Midbrain (tissue), 1 donor: ENCODE results near the gene ASCL5.
A peak's percentile ranks its signal among the peaks of the same experiment; 100 is the strongest.

ENCODE experiments used
- DNase-seq: peaks from one replicate; lab custom pipeline; 2025; lab: John Stamatoyannopoulos, UW

The ASCL5 gene

GRCh38 chr1:201085902-201086735 lies 40.9 kb downstream of the ASCL5 start:
- peak; percentile 37 for DNase-seq

GRCh38 chr1:201084295-201084694 lies 42.7 kb downstream of the ASCL5 start:
- no peak for DNase-seq

DNA sequence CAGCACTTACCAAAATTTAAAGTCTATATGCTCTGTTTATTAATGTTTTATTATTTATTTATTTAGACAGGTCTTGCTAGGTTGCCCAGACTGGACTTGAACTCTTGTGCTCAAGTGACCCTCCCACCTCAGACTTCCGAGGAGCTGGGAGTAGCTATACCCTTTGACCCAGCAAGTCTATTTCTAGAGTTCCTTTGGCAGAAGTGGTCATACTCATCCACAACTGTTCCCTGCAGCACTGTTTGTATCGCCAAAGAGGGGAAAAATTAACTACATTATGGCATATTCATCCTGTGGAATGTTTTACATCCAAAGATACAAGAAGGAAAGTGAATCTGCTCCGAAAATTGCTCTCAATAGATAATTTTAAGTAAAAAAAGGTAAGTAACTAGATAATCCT lies 43.2 kb downstream of the ASCL5 start:
- DNase-seq, result no peak

GRCh38 chr1:201080135-201080534 lies 46.8 kb downstream of the ASCL5 start:
- no peak for DNase-seq

- DNase-seq, result no peak
Observed at GRCh38 chr1:201077736-201078135, 49.2 kb downstream of the ASCL5 start.

- no peak for DNase-seq
Observed at GRCh38 chr1:201077116-201077515, 49.9 kb downstream of the ASCL5 start.

GRCh38 chr1:201076092-201076491 lies 50.9 kb downstream of the ASCL5 start:
- no peak for DNase-seq

GRCh38 chr1:201074018-201074417 lies 53.0 kb downstream of the ASCL5 start:
- no peak for DNase-seq

GRCh38 chr1:201072922-201073321 lies 54.1 kb downstream of the ASCL5 start:
- DNase-seq, result no peak

DNA sequence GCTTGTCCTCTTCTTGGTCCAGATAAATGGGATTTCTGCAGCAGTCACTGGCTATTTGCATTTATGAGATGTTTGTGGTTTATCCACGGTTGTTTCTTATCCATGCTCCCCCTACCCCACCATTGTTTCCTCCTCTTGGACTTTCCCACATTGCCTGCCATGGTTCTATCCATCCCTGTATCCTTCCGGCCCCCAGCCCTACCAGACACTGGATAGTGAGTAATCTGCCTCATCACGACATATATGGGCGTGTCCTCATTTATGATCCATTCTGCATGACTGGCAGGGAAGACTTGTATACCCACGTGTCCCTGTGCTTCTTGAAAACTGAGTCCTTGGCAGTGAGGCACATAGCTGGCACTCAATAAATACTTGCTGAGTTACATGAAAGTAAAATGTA lies 54.8 kb downstream of the ASCL5 start:
- no peak for DNase-seq

DNA sequence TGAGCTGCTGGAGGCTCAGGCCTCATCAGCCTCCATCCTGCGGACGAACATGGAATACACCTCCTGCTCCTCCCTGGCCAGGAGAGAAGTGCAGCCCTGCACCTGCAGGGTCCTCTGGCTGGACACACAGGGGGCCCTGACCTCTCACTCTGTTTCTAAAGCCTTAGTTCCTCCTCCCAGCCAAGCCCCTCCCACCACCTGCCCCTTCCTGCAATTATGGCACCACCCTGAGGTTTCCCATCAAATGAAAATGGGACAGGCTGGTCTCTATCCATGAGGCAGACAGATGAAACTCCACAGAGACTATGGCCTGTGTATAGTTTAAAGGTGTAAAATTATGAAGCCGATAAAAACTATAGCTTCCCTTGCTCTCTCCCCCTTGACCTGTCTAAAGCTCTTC lies 57.3 kb downstream of the ASCL5 start:
- DNase-seq, result no peak

DNA sequence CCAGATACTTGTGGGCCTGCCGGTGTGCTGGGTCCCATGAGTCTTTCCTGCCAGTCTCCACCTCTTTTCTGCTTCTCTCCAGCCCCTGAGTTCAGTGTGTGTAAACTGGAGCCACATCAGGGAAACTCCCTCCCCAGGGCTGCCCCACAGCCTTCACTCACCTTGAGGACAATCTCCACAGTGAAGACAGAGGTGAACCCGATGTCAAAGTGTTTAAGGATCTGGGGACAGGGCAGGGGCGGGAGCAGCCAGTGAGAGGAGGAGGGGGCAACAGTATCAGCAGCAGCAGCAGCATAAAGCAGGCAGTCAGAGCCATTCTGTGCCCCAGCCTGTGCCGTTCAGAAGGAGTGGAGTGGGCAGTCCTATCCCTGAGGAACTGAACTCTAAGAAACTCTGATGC lies 58.0 kb downstream of the ASCL5 start:
- no peak for DNase-seq

- DNase-seq, result no peak
Observed at GRCh38 chr1:201066986-201067385, 60.0 kb downstream of the ASCL5 start.

- no peak for DNase-seq
Observed at GRCh38 chr1:201065686-201066085, 61.3 kb downstream of the ASCL5 start.

- no peak for DNase-seq
Observed at GRCh38 chr1:201064806-201065205, 62.2 kb downstream of the ASCL5 start.
